Lower leg skin (tissue), 3 donors: ENCODE data around the gene BCL2L1.
"Not testable (repeated sequence)": the region's sequence is repeated elsewhere in the genome, so short reads cannot be mapped to it uniquely, and the experiment has no call there.

Experiments
- POLR2A ChIP-seq, 2 donors: fragments of 450-650 bp; IDR thresholded peaks; one replicate each; pipeline ENCODE4 v1.6.1; 2016 to 2017; ENCODE audit warnings: antibody characterized with exemption in 2 of 2, mild to moderate bottlenecking in 1 of 2, moderate library complexity in 1 of 2
- TF ChIP-seq, protein P1 (sequence below), 3 donors: fragments of 450-650 bp; IDR thresholded peaks; one replicate each; pipeline ENCODE4 v1.5.1; 2016; ENCODE audit warnings: antibody characterized with exemption in 3 of 3, mild to moderate bottlenecking in 3 of 3, moderate library complexity in 2 of 3

DNA sequence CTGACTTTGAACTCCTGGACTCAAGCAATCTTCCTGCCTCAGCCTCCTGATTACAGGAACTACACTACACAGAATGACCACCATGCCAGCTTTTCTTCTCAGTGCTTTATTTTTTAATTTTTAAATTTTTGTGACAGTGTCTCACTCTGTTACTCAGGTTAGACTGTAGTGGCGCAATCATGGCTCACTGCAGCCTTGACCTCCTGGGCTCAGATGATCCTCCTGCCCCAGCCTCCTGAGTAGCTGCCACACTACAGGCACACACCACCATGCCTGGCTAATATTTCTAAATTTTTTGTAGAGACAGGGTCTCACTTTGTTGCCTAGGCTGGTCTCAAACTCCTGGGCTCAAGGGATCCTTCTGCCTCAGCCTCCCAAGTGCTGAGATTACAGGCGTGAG lies 53.7 kb downstream of the BCL2L1 start:
- TF ChIP-seq, protein P1, sequence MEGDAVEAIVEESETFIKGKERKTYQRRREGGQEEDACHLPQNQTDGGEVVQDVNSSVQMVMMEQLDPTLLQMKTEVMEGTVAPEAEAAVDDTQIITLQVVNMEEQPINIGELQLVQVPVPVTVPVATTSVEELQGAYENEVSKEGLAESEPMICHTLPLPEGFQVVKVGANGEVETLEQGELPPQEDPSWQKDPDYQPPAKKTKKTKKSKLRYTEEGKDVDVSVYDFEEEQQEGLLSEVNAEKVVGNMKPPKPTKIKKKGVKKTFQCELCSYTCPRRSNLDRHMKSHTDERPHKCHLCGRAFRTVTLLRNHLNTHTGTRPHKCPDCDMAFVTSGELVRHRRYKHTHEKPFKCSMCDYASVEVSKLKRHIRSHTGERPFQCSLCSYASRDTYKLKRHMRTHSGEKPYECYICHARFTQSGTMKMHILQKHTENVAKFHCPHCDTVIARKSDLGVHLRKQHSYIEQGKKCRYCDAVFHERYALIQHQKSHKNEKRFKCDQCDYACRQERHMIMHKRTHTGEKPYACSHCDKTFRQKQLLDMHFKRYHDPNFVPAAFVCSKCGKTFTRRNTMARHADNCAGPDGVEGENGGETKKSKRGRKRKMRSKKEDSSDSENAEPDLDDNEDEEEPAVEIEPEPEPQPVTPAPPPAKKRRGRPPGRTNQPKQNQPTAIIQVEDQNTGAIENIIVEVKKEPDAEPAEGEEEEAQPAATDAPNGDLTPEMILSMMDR (IDR thresholded peaks at IDR 0.05): not testable (repeated sequence)
- TF ChIP-seq POLR2A (IDR thresholded peaks at IDR 0.05): not testable (repeated sequence)
